ENCODE measurements around the gene PLCH1. TPM values are rescaled to one million over a fixed set of nuclear protein-coding genes. Genes with fewer than 3 reads are reported as not detected.

PLCH1 gene
- total RNA-seq, 1 experiment from 2014 or later: 1.4 TPM

DNA sequence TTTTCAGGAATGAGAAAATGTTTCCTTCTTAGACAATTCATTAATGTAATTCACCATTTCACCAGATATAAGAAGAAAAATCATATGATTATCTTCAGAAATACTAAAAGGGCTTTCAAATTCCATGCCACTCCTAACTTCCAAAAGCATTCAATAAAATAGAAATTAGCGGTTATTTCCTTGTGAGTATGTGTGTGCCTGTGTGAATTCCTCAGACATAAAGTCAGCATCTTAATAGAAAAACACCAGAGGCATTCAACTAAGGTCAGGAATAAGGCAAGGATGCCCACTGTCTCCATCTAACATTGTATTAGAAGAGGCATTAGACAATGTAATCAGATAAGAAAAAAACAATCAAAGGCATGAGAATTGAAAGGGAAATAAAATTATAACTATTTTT, 88.4 kb downstream of the PLCH1 start:
- H3F3A ChIP-seq (ENCODE audit: insufficient read depth, low read depth): no peaks in the 10 kb centered on the region
- H3K4me2 ChIP-seq: no peak overlapping the region
- POLR2A ChIA-PET (ENCODE audit: unreplicated experiment): no interaction called here
- no peak for DNase-seq
- H3K4me3 ChIP-seq: no peak overlapping the region
- no peaks in the 10 kb centered on the region for H4K20me1 ChIP-seq (ENCODE audit: insufficient read depth)
- H3K9me2 ChIP-seq (ENCODE audit: insufficient read depth): peaks cover 14% of the 10 kb centered on the region
- H3K27ac ChIP-seq: no peak overlapping the region
- CTCF ChIA-PET: no interaction called here
- H3K4me1 ChIP-seq (replicated peaks; ENCODE audit: insufficient read depth): peaks cover 10% of the 10 kb centered on the region
- TF ChIP-seq, protein P1, sequence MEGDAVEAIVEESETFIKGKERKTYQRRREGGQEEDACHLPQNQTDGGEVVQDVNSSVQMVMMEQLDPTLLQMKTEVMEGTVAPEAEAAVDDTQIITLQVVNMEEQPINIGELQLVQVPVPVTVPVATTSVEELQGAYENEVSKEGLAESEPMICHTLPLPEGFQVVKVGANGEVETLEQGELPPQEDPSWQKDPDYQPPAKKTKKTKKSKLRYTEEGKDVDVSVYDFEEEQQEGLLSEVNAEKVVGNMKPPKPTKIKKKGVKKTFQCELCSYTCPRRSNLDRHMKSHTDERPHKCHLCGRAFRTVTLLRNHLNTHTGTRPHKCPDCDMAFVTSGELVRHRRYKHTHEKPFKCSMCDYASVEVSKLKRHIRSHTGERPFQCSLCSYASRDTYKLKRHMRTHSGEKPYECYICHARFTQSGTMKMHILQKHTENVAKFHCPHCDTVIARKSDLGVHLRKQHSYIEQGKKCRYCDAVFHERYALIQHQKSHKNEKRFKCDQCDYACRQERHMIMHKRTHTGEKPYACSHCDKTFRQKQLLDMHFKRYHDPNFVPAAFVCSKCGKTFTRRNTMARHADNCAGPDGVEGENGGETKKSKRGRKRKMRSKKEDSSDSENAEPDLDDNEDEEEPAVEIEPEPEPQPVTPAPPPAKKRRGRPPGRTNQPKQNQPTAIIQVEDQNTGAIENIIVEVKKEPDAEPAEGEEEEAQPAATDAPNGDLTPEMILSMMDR (conservative IDR thresholded peaks at IDR 0.05): no peak
- TF ChIP-seq EZH2 (IDR thresholded peaks at IDR 0.05; ENCODE audit: low read depth): no peak
- no peaks in the 10 kb centered on the region for H3K9me3 ChIP-seq (ENCODE audit: insufficient read depth, low read depth)
- no TSS peak for BruUV-seq (replicated peaks)
- H3K79me2 ChIP-seq (ENCODE audit: low read depth): no peaks in the 10 kb centered on the region
- intact Hi-C loops (cut with micrococcal nuclease; ENCODE audit: unreplicated experiment): no loop called here
- no peaks in the 10 kb centered on the region for H3K36me3 ChIP-seq (ENCODE audit: low read depth)
- H3K27me3 ChIP-seq (ENCODE audit: insufficient read depth, low read depth): no peaks in the 10 kb centered on the region
- no peak overlapping the region for H2AFZ ChIP-seq

DNA sequence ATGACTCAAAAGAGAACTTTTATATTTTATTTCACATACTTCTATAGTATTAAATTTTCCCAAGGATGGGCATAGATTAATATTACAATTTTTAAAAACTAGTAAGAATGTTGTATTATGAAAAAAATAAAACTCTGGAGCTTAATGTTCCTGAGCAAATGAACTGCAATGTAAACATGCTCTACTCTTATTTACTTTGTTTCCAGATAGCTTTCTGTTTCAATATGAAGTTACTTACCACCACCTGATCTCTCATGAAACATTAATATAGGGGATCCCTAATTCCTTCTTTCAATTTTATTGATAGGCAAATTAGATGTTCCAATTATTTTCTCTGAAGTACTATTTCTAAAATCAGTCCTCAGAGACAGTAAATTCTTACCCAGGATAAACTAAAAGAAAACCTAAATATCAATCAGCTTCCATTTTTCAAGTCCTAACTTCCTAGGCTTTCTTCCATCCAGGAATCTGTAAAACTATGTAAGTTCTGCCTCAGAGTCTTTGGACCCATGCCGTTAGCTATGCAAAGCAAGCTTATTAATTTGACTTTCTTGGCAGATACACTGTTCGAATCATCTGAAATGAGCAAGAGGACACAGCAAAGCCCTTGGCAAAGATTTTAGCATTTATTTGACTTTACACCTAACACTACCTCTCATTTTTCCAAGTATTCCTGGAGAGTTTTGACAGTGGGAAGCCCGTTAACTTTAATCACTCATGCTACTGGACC, 93.2 kb downstream of the PLCH1 start:
- intact Hi-C loops (cut with micrococcal nuclease; ENCODE audit: unreplicated experiment): no loop called here
- Histone ChIP-seq H3K36me3 (ENCODE audit: low read depth) (no peaks in the 10 kb centered on the region), H3K79me2 (ENCODE audit: low read depth) (no peaks in the 10 kb centered on the region), H3K4me1 (replicated peaks; ENCODE audit: insufficient read depth) (no peaks in the 10 kb centered on the region), H2AFZ (no peak overlapping the region), H3K27me3 (ENCODE audit: insufficient read depth, low read depth) (no peaks in the 10 kb centered on the region), H3K4me2 (no peak overlapping the region), H4K20me1 (ENCODE audit: insufficient read depth) (no peaks in the 10 kb centered on the region), H3K27ac (no peak overlapping the region), H3K4me3 (no peak overlapping the region), H3K9me3 (ENCODE audit: insufficient read depth, low read depth) (no peaks in the 10 kb centered on the region), H3K9me2 (ENCODE audit: insufficient read depth) (peaks cover 14% of the 10 kb centered on the region), H3F3A (ENCODE audit: insufficient read depth, low read depth) (no peaks in the 10 kb centered on the region)
- CTCF ChIA-PET: no interaction called here
- POLR2A ChIA-PET (ENCODE audit: unreplicated experiment): no interaction called here
- TF ChIP-seq, protein P1 (conservative IDR thresholded peaks at IDR 0.05): no peak
- no peak for TF ChIP-seq EZH2 (IDR thresholded peaks at IDR 0.05; ENCODE audit: low read depth)
- no peak for DNase-seq
- no TSS peak for BruUV-seq (replicated peaks)

DNA sequence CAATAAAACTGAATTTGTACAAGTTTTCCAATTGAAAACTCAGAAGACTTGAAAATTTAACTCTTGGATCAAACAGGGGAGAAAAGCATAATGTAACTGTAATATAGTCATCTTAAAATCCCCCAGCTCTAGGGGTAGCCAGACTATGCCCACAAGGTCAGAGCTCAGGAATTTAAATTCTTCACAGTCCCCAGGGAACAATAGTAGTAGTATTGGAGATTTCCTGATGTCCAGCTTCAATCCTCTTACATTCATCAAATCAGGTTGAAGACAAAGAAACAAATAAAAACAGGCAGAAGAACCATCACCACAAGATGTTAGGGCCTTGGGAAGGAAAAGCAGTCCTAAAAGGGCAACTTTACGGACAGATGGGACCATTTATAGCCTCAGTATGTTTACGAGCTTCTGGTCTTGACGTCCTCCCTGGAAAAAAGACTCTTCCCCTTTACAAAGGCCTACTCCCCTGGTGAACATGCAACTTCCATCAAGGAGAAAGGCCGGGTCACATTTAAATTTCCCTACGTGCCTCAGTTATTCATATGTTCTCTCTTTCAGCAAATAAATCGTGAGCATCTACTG, 96.8 kb downstream of the PLCH1 start:
- Histone ChIP-seq H3F3A (ENCODE audit: insufficient read depth, low read depth) (no peaks in the 10 kb centered on the region), H3K27me3 (ENCODE audit: insufficient read depth, low read depth) (no peaks in the 10 kb centered on the region), H3K9me2 (ENCODE audit: insufficient read depth) (no peaks in the 10 kb centered on the region), H3K27ac (no peak overlapping the region), H4K20me1 (ENCODE audit: insufficient read depth) (no peaks in the 10 kb centered on the region), H3K9me3 (ENCODE audit: insufficient read depth, low read depth) (no peaks in the 10 kb centered on the region), H3K36me3 (ENCODE audit: low read depth) (no peaks in the 10 kb centered on the region), H3K4me1 (replicated peaks; ENCODE audit: insufficient read depth) (no peaks in the 10 kb centered on the region), H3K4me2 (no peak overlapping the region), H2AFZ (no peak overlapping the region), H3K79me2 (ENCODE audit: low read depth) (no peaks in the 10 kb centered on the region), H3K4me3 (no peak overlapping the region)
- CTCF ChIA-PET: no interaction called here
- TF ChIP-seq, protein P1 (conservative IDR thresholded peaks at IDR 0.05): no peak
- no peak for TF ChIP-seq EZH2 (IDR thresholded peaks at IDR 0.05; ENCODE audit: low read depth)
- POLR2A ChIA-PET (ENCODE audit: unreplicated experiment): no interaction called here
- intact Hi-C loops (cut with micrococcal nuclease; ENCODE audit: unreplicated experiment): no loop called here
- no peak for DNase-seq
- no TSS peak for BruUV-seq (replicated peaks)
